GM06990 (cell line): ENCODE measurements around the gene TEAD1.
A peak's percentile ranks its signal among the peaks of the same experiment; 100 is the strongest.
"Not testable (repeated sequence)": the region's sequence is repeated elsewhere in the genome, so short reads cannot be mapped to it uniquely, and the experiment has no call there.

ENCODE experiments used
- DNase-seq: peaks from one replicate; pipeline ENCODE4 v3.0.0-alpha.2; 2011; ENCODE audit not compliant: insufficient read length; ENCODE audit errors: extremely low read depth
- H3K27me3 ChIP-seq: replicated peaks from 2 replicates; pipeline ENCODE4 v1.6.0; 2011; ENCODE audit warnings: low read length; ENCODE audit not compliant: control insufficient read depth, insufficient read depth
- H3K36me3 ChIP-seq: 2 replicates; pipeline ENCODE4 v1.5.1; 2011; ENCODE audit warnings: low read length; ENCODE audit not compliant: control insufficient read depth, insufficient read depth
- H3K4me3 ChIP-seq: replicated peaks from 2 replicates; pipeline ENCODE4 v1.5.1; 2011; ENCODE audit warnings: low read depth, mild to moderate bottlenecking, control low read depth, low read length
- TF ChIP-seq, protein P1 (sequence below): IDR thresholded peaks from 2 replicates; pipeline ENCODE4 v1.5.1; 2011; ENCODE audit warnings: low read length, control low read depth, mild to moderate bottlenecking, inconsistent platforms; ENCODE audit not compliant: insufficient read depth, poor library complexity, severe bottlenecking

Gene TEAD1

DNA sequence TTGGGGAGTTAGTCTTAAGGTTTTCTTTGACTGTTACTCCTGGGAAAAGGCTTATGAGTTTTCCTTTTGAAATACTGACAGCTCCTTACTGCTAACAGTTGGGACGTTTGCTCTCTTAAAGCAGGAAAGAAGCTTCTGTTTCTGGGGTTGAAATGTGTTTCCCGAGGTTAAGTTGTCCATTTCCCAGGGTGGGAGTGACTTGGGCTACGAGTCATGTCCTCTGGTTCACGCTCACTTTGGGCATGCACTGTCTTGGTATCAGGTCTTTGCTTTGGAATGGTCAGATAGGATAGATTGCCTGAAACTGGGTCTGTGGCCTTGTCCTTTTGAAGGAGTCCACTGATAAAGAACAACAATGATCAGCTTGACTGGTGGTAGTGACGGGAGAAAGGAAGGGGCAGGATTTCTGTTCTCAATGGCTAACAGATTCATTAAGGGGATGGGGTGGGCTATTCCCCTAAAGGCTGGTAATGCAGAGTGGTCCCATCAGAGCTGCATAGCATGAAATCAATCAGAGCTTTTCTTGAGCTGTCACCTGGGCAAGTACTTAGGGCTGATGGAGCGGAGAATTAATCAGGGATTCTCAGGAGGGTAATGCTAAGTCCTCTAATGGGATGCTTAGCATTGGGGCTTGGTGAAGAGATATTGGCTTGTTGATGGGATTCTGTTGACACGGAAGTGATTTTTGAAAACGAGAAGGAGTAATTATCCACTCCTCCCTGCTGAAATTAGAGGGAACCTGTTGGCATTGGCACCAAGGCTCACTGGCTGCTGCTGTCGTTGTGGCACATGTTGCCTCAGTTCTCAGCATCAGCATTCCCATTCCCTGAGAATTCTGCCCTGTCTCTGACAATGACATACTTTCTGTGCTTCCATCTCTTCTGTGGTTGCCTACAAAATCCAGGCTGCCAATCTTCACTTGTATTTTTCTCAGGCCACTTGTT lies 81.6 kb downstream of the TEAD1 start:
- H3K36me3 ChIP-seq, result no peaks in the 10 kb centered on the region
- no peak for DNase-seq

DNA sequence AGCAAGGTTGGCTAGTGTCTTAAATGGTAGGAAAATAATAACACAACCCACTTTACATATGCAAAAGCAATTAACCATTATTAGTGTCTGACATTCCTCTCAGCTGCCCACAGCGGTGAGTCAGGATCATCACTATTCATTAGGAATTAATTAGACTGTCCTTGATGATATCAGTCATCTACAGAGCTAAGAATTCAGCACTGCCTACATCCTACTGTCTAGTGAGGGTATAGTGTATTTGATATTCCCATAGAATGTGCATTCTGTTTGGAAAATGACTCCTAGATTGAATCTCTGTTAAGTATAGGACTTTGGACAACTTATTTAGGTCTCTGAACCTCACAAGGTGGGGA lies 82.2 kb downstream of the TEAD1 start:
- TF ChIP-seq, protein P1, sequence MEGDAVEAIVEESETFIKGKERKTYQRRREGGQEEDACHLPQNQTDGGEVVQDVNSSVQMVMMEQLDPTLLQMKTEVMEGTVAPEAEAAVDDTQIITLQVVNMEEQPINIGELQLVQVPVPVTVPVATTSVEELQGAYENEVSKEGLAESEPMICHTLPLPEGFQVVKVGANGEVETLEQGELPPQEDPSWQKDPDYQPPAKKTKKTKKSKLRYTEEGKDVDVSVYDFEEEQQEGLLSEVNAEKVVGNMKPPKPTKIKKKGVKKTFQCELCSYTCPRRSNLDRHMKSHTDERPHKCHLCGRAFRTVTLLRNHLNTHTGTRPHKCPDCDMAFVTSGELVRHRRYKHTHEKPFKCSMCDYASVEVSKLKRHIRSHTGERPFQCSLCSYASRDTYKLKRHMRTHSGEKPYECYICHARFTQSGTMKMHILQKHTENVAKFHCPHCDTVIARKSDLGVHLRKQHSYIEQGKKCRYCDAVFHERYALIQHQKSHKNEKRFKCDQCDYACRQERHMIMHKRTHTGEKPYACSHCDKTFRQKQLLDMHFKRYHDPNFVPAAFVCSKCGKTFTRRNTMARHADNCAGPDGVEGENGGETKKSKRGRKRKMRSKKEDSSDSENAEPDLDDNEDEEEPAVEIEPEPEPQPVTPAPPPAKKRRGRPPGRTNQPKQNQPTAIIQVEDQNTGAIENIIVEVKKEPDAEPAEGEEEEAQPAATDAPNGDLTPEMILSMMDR, result no peak
- no peak for DNase-seq
- Histone ChIP-seq H3K36me3 (no peaks in the 10 kb centered on the region), H3K27me3 (no peaks in the 10 kb centered on the region), H3K4me3 (no peak overlapping the region)

More for the DNA sequence above, 81.6 kb downstream of the TEAD1 start:
- no peak overlapping the region for H3K4me3 ChIP-seq
- H3K27me3 ChIP-seq, result no peaks in the 10 kb centered on the region
- TF ChIP-seq, protein P1, result no peak

- H3K27me3 ChIP-seq, result no peaks in the 10 kb centered on the region
- no peak overlapping the region for H3K4me3 ChIP-seq
- H3K36me3 ChIP-seq, result no peaks in the 10 kb centered on the region
- TF ChIP-seq, protein P1, result no peak
- DNase-seq, result no peak
Measured at GRCh38 chr11:12756867-12757266, 82.6 kb downstream of the TEAD1 start.

DNA sequence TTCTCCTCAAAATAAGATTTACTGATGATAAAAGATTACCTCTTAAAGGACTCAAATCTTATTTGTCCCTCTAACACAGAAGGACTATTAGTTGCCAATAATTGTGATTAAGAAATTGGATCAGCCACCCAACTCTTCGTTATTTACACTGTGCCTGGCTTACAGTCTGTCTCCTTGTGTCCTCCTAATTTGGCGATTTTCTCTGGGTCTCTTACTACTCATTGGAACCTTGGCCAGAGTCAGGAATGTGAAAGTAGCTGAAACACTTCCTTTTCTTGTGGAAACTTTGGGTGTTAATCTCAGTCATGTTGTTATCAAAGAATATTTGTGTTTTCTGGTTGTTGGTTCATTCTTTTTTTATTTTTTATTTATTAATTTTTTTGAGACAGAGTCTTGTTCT lies 83.2 kb downstream of the TEAD1 start:
- DNase-seq, result no peak
- Histone ChIP-seq H3K36me3 (no peaks in the 10 kb centered on the region), H3K4me3 (no peak overlapping the region), H3K27me3 (no peaks in the 10 kb centered on the region)
- TF ChIP-seq, protein P1, result no peak

DNA sequence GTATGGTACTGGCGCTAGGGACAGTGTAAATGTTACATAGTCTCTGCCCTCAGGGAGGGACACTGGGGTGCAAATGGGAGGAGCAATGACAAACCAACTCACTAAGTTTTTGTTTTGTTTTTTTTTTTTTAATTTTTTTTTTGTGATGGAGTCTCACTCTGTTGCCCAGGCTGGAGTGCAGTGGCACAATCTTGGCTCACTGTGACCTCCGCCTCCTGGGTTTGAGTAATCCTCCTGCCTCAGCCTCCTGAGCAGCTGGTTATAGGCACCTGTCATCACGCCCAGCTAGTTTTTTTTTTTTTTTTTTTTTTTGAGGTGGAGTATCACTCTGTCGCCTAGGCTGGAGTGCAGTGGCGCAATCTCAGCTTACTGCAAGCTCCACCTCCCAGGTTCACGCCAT lies 83.9 kb downstream of the TEAD1 start:
- DNase-seq, H3K27me3 ChIP-seq, H3K36me3 ChIP-seq, H3K4me3 ChIP-seq: not testable (repeated sequence)

- DNase-seq, result no peak
- H3K36me3 ChIP-seq, result no peaks in the 10 kb centered on the region
- no peak overlapping the region for H3K4me3 ChIP-seq
- no peaks in the 10 kb centered on the region for H3K27me3 ChIP-seq
- TF ChIP-seq, protein P1, result peak; percentile 15
Measured at GRCh38 chr11:12761029-12761428, 86.8 kb downstream of the TEAD1 start.
